IMR-90 (cell line): ENCODE measurements around the gene TMEM129. TPM values are rescaled to one million over a fixed set of nuclear protein-coding genes. Genes with fewer than 3 reads are reported as not detected.
A peak's percentile ranks its signal among the peaks of the same experiment; 100 is the strongest.

Experiments used
- ATAC-seq: fragments of 200-7000 bp; cut with Tn5 transposase; 2 replicates; pipeline ENCODE4 v1.9.1; 2020; ENCODE audit warnings: low read depth, mild to moderate bottlenecking, moderate library complexity
- BruUV-seq: library from RNA; stranded (reverse); fragments of 400-500 nt; replicated peaks from 2 replicates; lab custom pipeline; 2021; lab: Mats Ljungman, UMichigan
- CTCF ChIA-PET: fragments of 300-600 bp; formaldehyde crosslinking; extraction: SDS; loops from one replicate; lab custom pipeline; 2021; ENCODE audit warnings: antibody characterized with exemption; lab: Yijun Ruan, JAX
- POLR2A ChIA-PET: fragments of 300-600 bp; sonication (Branson Sonifier 250); formaldehyde crosslinking; loops from one replicate; lab custom pipeline; 2022; ENCODE audit warnings: antibody characterized with exemption; ENCODE audit not compliant: unreplicated experiment; lab: Charles Lee
- DNase-seq: peaks from one replicate; pipeline ENCODE4 v3.0.0; 2013
- H2AFZ ChIP-seq: replicated peaks from 2 replicates; pipeline ENCODE3; 2013; ENCODE audit warnings: low read length, mild to moderate bottlenecking; ENCODE audit not compliant: poor library complexity
- H2AK5ac ChIP-seq: 2 replicates; pipeline ENCODE4 v1.6.1; 2013; ENCODE audit warnings: low read depth, low read length, inconsistent platforms
- H2AK9ac ChIP-seq: replicated peaks from 2 replicates; pipeline ENCODE3; 2013; ENCODE audit warnings: mild to moderate bottlenecking, low read depth, low read length, moderate library complexity; ENCODE audit not compliant: poor library complexity
- H2BK120ac ChIP-seq: 2 replicates; pipeline ENCODE4 v1.6.1; 2013; ENCODE audit warnings: low read depth, low read length, inconsistent platforms
- H2BK15ac ChIP-seq: 3 replicates; pipeline ENCODE4 v1.6.1; 2013; ENCODE audit warnings: low read depth, low read length, inconsistent platforms
- H2BK20ac ChIP-seq: 2 replicates; pipeline ENCODE4 v1.6.1; 2013; ENCODE audit warnings: low read depth, mild to moderate bottlenecking, inconsistent platforms, low read length, moderate library complexity
- H2BK5ac ChIP-seq: 2 replicates; pipeline ENCODE4 v1.6.1; 2013; ENCODE audit warnings: mild to moderate bottlenecking, low read depth, low read length, inconsistent platforms; ENCODE audit not compliant: poor library complexity, severe bottlenecking
- H3K14ac ChIP-seq: replicated peaks from 2 replicates; pipeline ENCODE4 v1.6.1; 2013; ENCODE audit warnings: low read depth, low read length, inconsistent platforms
- H3K18ac ChIP-seq: 2 replicates; pipeline ENCODE4 v1.6.1; 2013; ENCODE audit warnings: low read depth, low read length, control low read depth
- H3K23ac ChIP-seq: 2 replicates; pipeline ENCODE4 v1.6.1; 2013; ENCODE audit warnings: low read depth, low read length, inconsistent platforms
- H3K27ac ChIP-seq: 2 replicates; pipeline ENCODE4 v1.5.1; 2013; ENCODE audit warnings: mild to moderate bottlenecking, control low read depth, low read length; ENCODE audit not compliant: insufficient read depth
- H3K27me3 ChIP-seq: 2 replicates; pipeline ENCODE4 v1.6.1; 2013; ENCODE audit warnings: low read length; ENCODE audit not compliant: control insufficient read depth, insufficient read depth
- H3K36me3 ChIP-seq: 2 replicates; pipeline ENCODE4 v1.6.1; 2013; ENCODE audit warnings: low read length, mixed read lengths; ENCODE audit not compliant: control insufficient read depth, insufficient read depth
- H3K4ac ChIP-seq: 2 replicates; pipeline ENCODE4 v1.6.1; 2013; ENCODE audit warnings: low read depth, low read length, inconsistent platforms
- H3K4me1 ChIP-seq: 2 replicates; pipeline ENCODE4 v1.6.1; 2013; ENCODE audit warnings: low read length, mixed read lengths; ENCODE audit not compliant: control insufficient read depth, insufficient read depth
- H3K4me2 ChIP-seq: 2 replicates; pipeline ENCODE4 v1.6.1; 2013; ENCODE audit warnings: low read depth, mild to moderate bottlenecking, control low read depth, low read length, moderate library complexity
- H3K4me3 ChIP-seq: 2 replicates; pipeline ENCODE4 v1.5.1; 2013; ENCODE audit warnings: low read depth, mild to moderate bottlenecking, control low read depth, low read length, moderate library complexity; ENCODE audit not compliant: insufficient read depth
- H3K56ac ChIP-seq: 2 replicates; pipeline ENCODE4 v1.6.1; 2013; ENCODE audit warnings: low read length, inconsistent platforms; ENCODE audit not compliant: insufficient read depth; ENCODE audit errors: extremely low read depth
- H3K79me1 ChIP-seq, 2 experiments: 2 replicates each; pipeline ENCODE4 v1.6.1; 2013; ENCODE audit warnings: low read length in 2 of 2, inconsistent platforms in 1 of 2, low read depth in 1 of 2
- H3K9ac ChIP-seq: 2 replicates; pipeline ENCODE4 v1.6.1; 2013; ENCODE audit warnings: low read depth, low read length, control low read depth
- H3K9me1 ChIP-seq: 2 replicates; pipeline ENCODE4 v1.6.1; 2013; ENCODE audit warnings: low read length, inconsistent platforms; ENCODE audit not compliant: insufficient read depth
- H3K9me3 ChIP-seq: 2 replicates; pipeline ENCODE4 v1.6.1; 2013; ENCODE audit warnings: low read length; ENCODE audit not compliant: control insufficient read depth, insufficient read depth
- H4K20me1 ChIP-seq: 2 replicates; pipeline ENCODE4 v1.6.1; 2013; ENCODE audit warnings: low read length, inconsistent platforms; ENCODE audit not compliant: insufficient read depth
- H4K5ac ChIP-seq: 2 replicates; pipeline ENCODE4 v1.6.1; 2013; ENCODE audit warnings: mild to moderate bottlenecking, low read depth, low read length, control low read depth
- H4K8ac ChIP-seq, 2 experiments: 2 replicates each; pipeline ENCODE4 v1.6.1; 2013; ENCODE audit warnings: low read depth in 2 of 2, low read length in 2 of 2, control low read depth in 1 of 2, inconsistent platforms in 1 of 2
- H4K91ac ChIP-seq: 2 replicates; pipeline ENCODE4 v1.6.1; 2013; ENCODE audit warnings: low read depth, low read length, inconsistent platforms; ENCODE audit not compliant: insufficient read depth
- MXI1 ChIP-seq: IDR thresholded peaks from 2 replicates; pipeline ENCODE4 v1.6.1; 2012; ENCODE audit warnings: low read depth, mild to moderate bottlenecking, low read length, moderate library complexity, borderline replicate concordance
- NFE2L2 ChIP-seq: fragments of 150-350 bp; IDR thresholded peaks from 2 replicates; pipeline ENCODE4 v1.6.1; 2016; ENCODE audit warnings: low read depth, mild to moderate bottlenecking, low read length
- RAD21 ChIP-seq: IDR thresholded peaks from 2 replicates; pipeline ENCODE4 v1.6.1; 2012; ENCODE audit warnings: low read length, improper control_type of control experiment
- WGBS, 2 experiments: methylation state at CpG; one replicate each; pipeline versions ENCODE4 v1.1.5 to v1.1.7; 2013; ENCODE audit warnings: missing lambda C conversion rate in 2 of 2; ENCODE audit not compliant: insufficient read length in 1 of 2; ENCODE audit errors: extremely low coverage in 2 of 2; 5-methylcytosine and 5-hydroxymethylcytosine counted together
- dilution Hi-C: fragments of 300-500 bp; cut with HindIII; formaldehyde crosslinking; loops from one replicate; pipeline ENCODE4 v1.14.3; 2018; ENCODE audit warnings: low sequenced_read_pairs; ENCODE audit not compliant: unreplicated experiment
- in situ Hi-C: fragments of 300-500 bp; cut with MboI; formaldehyde crosslinking; loops from 3 replicates; pipeline ENCODE4 v1.14.3; 2019; ENCODE audit warnings: low sequenced_read_pairs, inconsistent platforms, mixed read lengths
- intact Hi-C: fragments of 100-400 bp; cut with micrococcal nuclease; formaldehyde crosslinking; loops from 2 replicates; pipeline ENCODE4 v1.10.0; 2022
- polyA plus RNA-seq, 3 experiments: library from polyadenylated mRNA; depleted of rRNA; stranded (reverse); fragments of >200 nt; gene quantifications; 2 replicates each; pipeline ENCODE4 v1.2.3, GENCODE V29; 2012; ENCODE audit warnings: low replicate concordance in 1 of 3
- total RNA-seq: library from RNA; depleted of rRNA; stranded (reverse); fragments of >200 nt; gene quantifications from 2 replicates; pipeline ENCODE4 v1.2.3, GENCODE V29; 2012

The TMEM129 gene
- total and polyA plus RNA-seq, 2 of the 4 experiments (the other 2 are of a cell fraction) = 6.6 to 26.6 TPM

GRCh38 chr4:1676605-1677525 is 44.3 kb downstream of the TMEM129 start:
- H3K9ac ChIP-seq = no peak overlapping the region
- peaks cover 0 to 2% of the 10 kb centered on the region in 2 experiments; a peak in 2 of 4 replicates for H3K79me1 ChIP-seq
- no peak overlapping the region for H2BK5ac ChIP-seq
- no peaks in the 10 kb centered on the region for H4K20me1 ChIP-seq
- no peak overlapping the region for H2AK5ac ChIP-seq
- peak overlapping the region; percentile 16 for H2AK9ac ChIP-seq
- H3K4me2 ChIP-seq = no peak overlapping the region
- H3K4me1 ChIP-seq = no peaks in the 10 kb centered on the region
- ATAC-seq (no peak), DNase-seq (no peak)
- H3K27me3 ChIP-seq = no peaks in the 10 kb centered on the region
- H2BK120ac ChIP-seq = no peak overlapping the region
- ChIA-PET CTCF (no interaction called here), POLR2A (no interaction called here)
- BruUV-seq = no TSS peak
- no peak overlapping the region for H3K56ac ChIP-seq
- H3K4ac ChIP-seq = no peak overlapping the region
- H2BK20ac ChIP-seq = no peak overlapping the region
- no peak overlapping the region for H4K8ac ChIP-seq
- H2AFZ ChIP-seq = no peak overlapping the region
- no peak overlapping the region for H3K23ac ChIP-seq
- H4K5ac ChIP-seq = no peak overlapping the region
- intact Hi-C loops (no loop called here), in situ Hi-C loops (no loop called here), dilution Hi-C loops (no loop called here)
- H2BK15ac ChIP-seq = no peak overlapping the region
- H3K9me3 ChIP-seq = no peaks in the 10 kb centered on the region
- H3K18ac ChIP-seq = no peak overlapping the region
- 82% methylated on average over 17 of the region's 25 CpGs; no CpG with 5 or more reads in 1 of the 2 experiments for WGBS, 2 experiments
- H3K14ac ChIP-seq = no peak overlapping the region
- H4K91ac ChIP-seq = no peak overlapping the region
- no peaks in the 10 kb centered on the region for H3K36me3 ChIP-seq
- no peak overlapping the region for H3K27ac ChIP-seq
- TF ChIP-seq MXI1 (no peak), RAD21 (no peak), NFE2L2 (peak; percentile 46; the same call in 1 of the 2 replicates)
- no peak overlapping the region for H3K4me3 ChIP-seq
- no peaks in the 10 kb centered on the region for H3K9me1 ChIP-seq
